Smooth muscle cell of trachea (primary cell): Measurements from ENCODE around the gene ARIH2. TPM values are rescaled to one million over a fixed set of nuclear protein-coding genes. Genes with fewer than 3 reads are reported as not detected.

Source experiments
- total RNA-seq: library from RNA; depleted of rRNA; stranded (reverse); fragments of >200 nt; gene quantifications from 2 replicates; pipeline ENCODE4 v1.2.1, GENCODE V29; 2014

Gene ARIH2
- 64.4 and 72.0 TPM in 2 replicates for total RNA-seq

GRCh38 chr3:48918388-48919214, at the start of gene ARIH2:
Gene ARIH2 (plus strand): TSS chr3:48918842. CDS start chr3:48927559, 8,717 bp downstream.

GRCh38 chr3:48898383-48899234, 20.0 kb upstream of the ARIH2 start, which contains the start of gene SLC25A20:
Gene SLC25A20 (minus strand): TSS chr3:48898882. CDS start chr3:48898794, 88 bp downstream.

DNA sequence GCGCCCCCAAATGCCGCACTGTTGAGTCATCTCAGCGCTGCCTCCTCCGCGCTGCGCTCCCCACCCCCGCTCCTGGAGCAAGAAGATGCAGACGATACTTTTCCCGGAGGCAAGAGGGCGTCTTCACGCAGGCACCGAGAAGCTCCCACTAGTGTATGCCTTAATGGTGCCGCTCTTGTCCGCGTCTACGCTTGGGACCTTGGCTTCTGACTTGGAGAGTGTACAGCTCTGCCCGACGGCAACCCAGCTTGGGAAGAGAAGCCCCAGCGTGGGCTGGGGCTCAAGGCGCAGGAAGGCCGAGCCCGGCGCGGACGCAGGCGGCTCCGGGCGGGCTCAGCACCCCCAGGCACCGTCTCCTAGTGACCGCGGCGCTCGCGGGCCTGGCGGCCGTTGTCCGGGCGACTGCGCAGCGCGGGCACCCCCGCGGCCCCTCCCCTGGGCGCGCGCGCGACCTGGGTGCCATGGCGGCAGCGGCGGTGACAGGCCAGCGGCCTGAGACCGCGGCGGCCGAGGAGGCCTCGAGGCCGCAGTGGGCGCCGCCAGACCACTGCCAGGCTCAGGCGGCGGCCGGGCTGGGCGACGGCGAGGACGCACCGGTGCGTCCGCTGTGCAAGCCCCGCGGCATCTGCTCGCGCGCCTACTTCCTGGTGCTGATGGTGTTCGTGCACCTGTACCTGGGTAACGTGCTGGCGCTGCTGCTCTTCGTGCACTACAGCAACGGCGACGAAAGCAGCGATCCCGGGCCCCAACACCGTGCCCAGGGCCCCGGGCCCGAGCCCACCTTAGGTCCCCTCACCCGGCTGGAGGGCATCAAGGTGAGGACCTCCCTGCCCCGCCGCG, 71.4 kb downstream of the ARIH2 start, which contains the start of gene P4HTM:
TSS of gene P4HTM (plus strand) at position 446 of the 840 bp plus-strand sequence. CDS start at position 462, 16 bp downstream.

GRCh38 chr3:49007068-49007770, 88.6 kb downstream of the ARIH2 start, which contains the start of gene WDR6:
Gene WDR6 (plus strand): TSS chr3:49007391. CDS start chr3:49007432, 41 bp downstream.

DNA sequence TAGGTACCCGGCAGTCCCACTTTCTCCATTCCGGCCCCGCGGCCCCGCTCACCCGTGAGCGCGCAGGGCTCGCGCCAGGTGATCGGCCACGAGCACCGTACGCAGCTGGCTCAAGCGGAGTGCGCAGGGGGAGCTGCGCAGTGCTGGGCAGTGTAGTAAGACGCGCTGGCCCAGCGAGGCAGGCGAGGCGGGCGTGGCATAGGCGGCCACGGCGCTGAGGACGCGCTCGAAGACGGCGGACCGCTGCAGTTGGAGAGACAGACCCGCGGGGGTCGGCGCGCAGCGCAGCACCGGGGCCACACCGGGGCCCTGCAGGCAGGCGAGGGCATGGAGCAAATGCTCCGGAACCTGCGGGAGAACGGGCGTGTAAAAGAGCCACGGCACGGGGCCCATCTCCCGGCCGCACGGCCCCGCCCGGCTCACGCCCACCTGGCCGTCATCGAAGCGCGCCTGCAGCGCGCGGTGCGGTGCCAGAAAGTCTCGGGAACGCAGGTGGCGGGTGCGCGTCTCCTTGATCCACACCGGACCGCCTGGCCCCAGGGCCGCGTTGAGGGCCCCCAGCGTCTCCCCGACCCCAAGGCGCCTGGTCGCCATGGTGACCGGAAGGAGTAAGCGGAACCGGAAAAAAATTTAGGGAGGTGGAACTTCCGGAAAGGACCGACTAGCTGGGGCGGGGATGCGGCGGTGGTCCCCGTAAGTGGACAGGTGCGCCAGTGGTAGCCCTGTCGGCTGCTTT, 99.5 kb downstream of the ARIH2 start, which contains the start of gene DALRD3:
TSS of gene DALRD3 (minus strand) at position 610 of the 736 bp plus-strand sequence. CDS start at position 594, 16 bp downstream.

GRCh38 chr3:49021813-49022687, 103.4 kb downstream of the ARIH2 start, which contains the start of gene NDUFAF3:
Gene NDUFAF3 (plus strand): TSS chr3:49022121. CDS start chr3:49022145, 24 bp downstream.

GRCh38 chr3:49028673-49029562, 110.3 kb downstream of the ARIH2 start, which contains the start of gene IMPDH2:
Gene IMPDH2 (minus strand): TSS chr3:49029398. CDS start chr3:49029350, 48 bp downstream.

Other genes with a start within 250 kb of the ARIH2 start
- 11.8 and 25.1 TPM in 2 replicates for gene NCKIPSD, start 232.9 kb upstream of the ARIH2 start, total RNA-seq
- 49.0 and 51.5 TPM in 2 replicates for gene IP6K2, start 201.6 kb upstream of the ARIH2 start, total RNA-seq
- 34.9 and 35.9 TPM in 2 replicates for gene PRKAR2A, start 71.0 kb upstream of the ARIH2 start, total RNA-seq
- 18.5 and 28.8 TPM in 2 replicates for gene SLC25A20, start 20.0 kb upstream of the ARIH2 start, total RNA-seq
- 36.5 and 58.7 TPM in 2 replicates for gene P4HTM, start 71.4 kb downstream of the ARIH2 start, total RNA-seq
- 75.3 and 99.4 TPM in 2 replicates for gene WDR6, start 88.5 kb downstream of the ARIH2 start, total RNA-seq
- 63.6 and 66.0 TPM in 2 replicates for gene DALRD3, start 99.7 kb downstream of the ARIH2 start, total RNA-seq
- gene NDUFAF3, start 103.3 kb downstream of the ARIH2 start, total RNA-seq, result 67.8 and 109 TPM in 2 replicates
- gene IMPDH2, start 110.6 kb downstream of the ARIH2 start, total RNA-seq, result 335 and 458 TPM in 2 replicates
- 82.6 and 82.7 TPM in 2 replicates for gene QRICH1, start 175.2 kb downstream of the ARIH2 start, total RNA-seq
- 319 and 442 TPM in 2 replicates for gene QARS1, start 185.9 kb downstream of the ARIH2 start, total RNA-seq
- gene USP19, start 202.0 kb downstream of the ARIH2 start, total RNA-seq, result 64.4 and 72.6 TPM in 2 replicates
- gene LAMB2, start 214.2 kb downstream of the ARIH2 start, total RNA-seq, result 580 and 1,305 TPM in 2 replicates
- 21.8 and 31.1 TPM in 2 replicates for gene CCDC71, start 247.5 kb downstream of the ARIH2 start, total RNA-seq